Fibroblast of pulmonary artery (primary cell): ENCODE measurements around the gene IAH1.

ENCODE experiments used
- DNase-seq: peaks from one replicate; pipeline ENCODE4 v3.0.0-alpha.2; 2010; ENCODE audit warnings: low read depth
- H3K4me3 ChIP-seq: replicated peaks from 2 replicates; pipeline ENCODE4 v1.5.1; 2011; ENCODE audit warnings: low read depth, mild to moderate bottlenecking, control low read depth, low read length, moderate library complexity
- CTCF ChIP-seq: IDR thresholded peaks from 2 replicates; pipeline ENCODE4 v1.5.1; 2011; ENCODE audit warnings: mild to moderate bottlenecking, control low read depth, low read length, inconsistent platforms; ENCODE audit errors: missing control alignments

Gene IAH1

GRCh38 chr2:9474361-9475057 lies at the start of gene IAH1:
Gene IAH1, plus strand, starts transcription at chr2:9474551. Its CDS starts 16 bp downstream, at chr2:9474567.
- TF ChIP-seq CTCF = no peak
- peak within 1 kb of the TSS; percentile 67 for H3K4me3 ChIP-seq
- peak; percentile 40 for DNase-seq

- no peak overlapping the region for H3K4me3 ChIP-seq
- no peak for DNase-seq
- no peak for TF ChIP-seq CTCF
Measured at GRCh38 chr2:9428965-9429577, 45.3 kb upstream of the IAH1 start.

GRCh38 chr2:9430316-9431293 lies 43.7 kb upstream of the IAH1 start:
- DNase-seq = peak; percentile 27
- H3K4me3 ChIP-seq = no peak overlapping the region
- TF ChIP-seq CTCF = no peak

- TF ChIP-seq CTCF = no peak
- H3K4me3 ChIP-seq = no peak overlapping the region
- DNase-seq = no peak
Measured at GRCh38 chr2:9434489-9434888, 39.9 kb upstream of the IAH1 start.

GRCh38 chr2:9439536-9439935 lies 34.8 kb upstream of the IAH1 start:
- TF ChIP-seq CTCF = no peak

GRCh38 chr2:9440058-9440727 lies 34.2 kb upstream of the IAH1 start:
- no peak overlapping the region for H3K4me3 ChIP-seq
- peak; percentile 53 for DNase-seq
- no peak for TF ChIP-seq CTCF

More at GRCh38 chr2:9439536-9439935, 34.8 kb upstream of the IAH1 start:
- no peak overlapping the region for H3K4me3 ChIP-seq
- DNase-seq = no peak
